Measurements from ENCODE around the gene DNAJB1.

DNA sequence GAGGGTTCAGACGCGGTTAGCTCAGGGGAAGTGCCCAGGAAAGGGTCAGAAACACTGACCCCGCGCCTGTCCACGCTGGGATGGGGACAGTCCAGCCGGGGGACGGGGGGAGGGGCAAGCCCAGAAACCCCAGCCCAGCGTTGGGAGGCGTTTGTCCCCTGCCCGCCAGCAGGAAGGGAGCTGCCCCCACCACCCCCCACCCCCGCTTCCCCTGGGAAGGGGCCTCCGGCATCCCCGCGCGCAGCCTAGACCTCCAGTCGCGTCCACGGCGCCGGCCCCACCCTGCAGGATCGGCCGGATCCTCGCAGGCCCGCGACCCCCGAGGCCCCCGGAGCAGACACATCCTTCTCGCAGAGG, 22.5 kb downstream of the DNAJB1 start:
- TF ChIP-seq, protein P1, sequence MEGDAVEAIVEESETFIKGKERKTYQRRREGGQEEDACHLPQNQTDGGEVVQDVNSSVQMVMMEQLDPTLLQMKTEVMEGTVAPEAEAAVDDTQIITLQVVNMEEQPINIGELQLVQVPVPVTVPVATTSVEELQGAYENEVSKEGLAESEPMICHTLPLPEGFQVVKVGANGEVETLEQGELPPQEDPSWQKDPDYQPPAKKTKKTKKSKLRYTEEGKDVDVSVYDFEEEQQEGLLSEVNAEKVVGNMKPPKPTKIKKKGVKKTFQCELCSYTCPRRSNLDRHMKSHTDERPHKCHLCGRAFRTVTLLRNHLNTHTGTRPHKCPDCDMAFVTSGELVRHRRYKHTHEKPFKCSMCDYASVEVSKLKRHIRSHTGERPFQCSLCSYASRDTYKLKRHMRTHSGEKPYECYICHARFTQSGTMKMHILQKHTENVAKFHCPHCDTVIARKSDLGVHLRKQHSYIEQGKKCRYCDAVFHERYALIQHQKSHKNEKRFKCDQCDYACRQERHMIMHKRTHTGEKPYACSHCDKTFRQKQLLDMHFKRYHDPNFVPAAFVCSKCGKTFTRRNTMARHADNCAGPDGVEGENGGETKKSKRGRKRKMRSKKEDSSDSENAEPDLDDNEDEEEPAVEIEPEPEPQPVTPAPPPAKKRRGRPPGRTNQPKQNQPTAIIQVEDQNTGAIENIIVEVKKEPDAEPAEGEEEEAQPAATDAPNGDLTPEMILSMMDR (IDR thresholded peaks at IDR 0.05 in 4 of 5, conservative IDR thresholded peaks at IDR 0.05 in 1 of 5), result no peak
- no peak for TF ChIP-seq POLR2A (IDR thresholded peaks at IDR 0.05)
